GM19395 (cell line): ENCODE data around the gene NIT2.
A peak's percentile ranks its signal among the peaks of the same experiment; 100 is the strongest.
"Not testable (repeated sequence)": the region's sequence is repeated elsewhere in the genome, so short reads cannot be mapped to it uniquely, and the experiment has no call there.

ENCODE experiments used
- ATAC-seq: cut with Tn5 transposase; IDR thresholded peaks from one replicate; pipeline ENCODE4 v1.9.1; 2021; ENCODE audit warnings: mild to moderate bottlenecking, moderate library complexity; ENCODE audit not compliant: unreplicated experiment

The NIT2 gene, protein sequence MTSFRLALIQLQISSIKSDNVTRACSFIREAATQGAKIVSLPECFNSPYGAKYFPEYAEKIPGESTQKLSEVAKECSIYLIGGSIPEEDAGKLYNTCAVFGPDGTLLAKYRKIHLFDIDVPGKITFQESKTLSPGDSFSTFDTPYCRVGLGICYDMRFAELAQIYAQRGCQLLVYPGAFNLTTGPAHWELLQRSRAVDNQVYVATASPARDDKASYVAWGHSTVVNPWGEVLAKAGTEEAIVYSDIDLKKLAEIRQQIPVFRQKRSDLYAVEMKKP

GRCh38 chr3:100334488-100335351, at the start of gene NIT2:
TSS of gene NIT2 (plus strand) at chr3:100334757. CDS start at chr3:100334792, 35 bp downstream.
- ATAC-seq, result peak; percentile 96

DNA sequence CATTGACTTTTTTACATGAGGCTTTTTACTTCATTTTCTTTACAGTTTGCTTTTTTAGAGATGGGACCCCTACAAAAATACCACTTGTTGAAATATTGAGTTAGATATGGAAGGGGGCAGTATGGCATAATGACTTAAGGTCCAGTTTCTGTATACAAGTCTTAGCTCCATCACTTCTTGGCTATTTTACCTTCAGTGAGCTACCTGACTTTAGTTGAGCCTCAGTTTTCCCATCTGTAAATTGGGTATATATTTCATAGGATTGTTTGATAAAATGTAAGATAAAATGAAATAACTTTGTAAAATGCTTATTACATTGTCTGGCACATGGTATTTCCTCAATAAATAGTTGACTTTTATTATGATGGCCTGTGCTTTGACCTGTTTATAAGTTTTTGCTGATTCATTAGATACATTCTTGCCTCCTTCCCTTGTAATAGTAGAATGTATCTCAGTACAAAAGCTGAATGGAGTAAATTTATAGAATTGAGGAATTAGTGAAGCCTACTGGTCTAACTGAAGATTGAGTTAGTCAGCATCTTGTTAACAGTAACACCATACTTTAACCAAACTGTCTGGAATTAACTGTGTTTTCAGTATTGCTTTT, 46.2 kb upstream of the NIT2 start:
- no peak for ATAC-seq

DNA sequence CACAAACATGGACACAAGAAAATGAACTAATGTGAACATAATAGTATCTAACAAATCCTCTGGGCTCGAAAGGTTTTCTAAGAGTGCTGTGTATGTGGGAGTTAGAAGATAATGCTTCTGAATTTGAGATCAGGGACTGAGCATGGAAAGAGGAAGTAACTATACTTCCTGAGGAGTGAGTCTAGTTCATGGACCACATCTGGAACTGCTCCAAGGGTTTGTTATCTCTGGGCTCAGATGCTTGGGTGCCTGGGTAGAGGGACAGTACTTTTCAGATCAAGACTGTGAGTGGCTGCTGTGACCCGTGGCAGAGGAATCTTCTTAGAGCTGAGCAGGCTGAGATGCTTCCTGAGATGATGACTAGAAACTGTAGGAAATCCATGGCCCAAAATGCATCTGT, 45.2 kb upstream of the NIT2 start:
- no peak for ATAC-seq

- no peak for ATAC-seq
Observed at GRCh38 chr3:100295089-100295488, 39.5 kb upstream of the NIT2 start.

GRCh38 chr3:100297784-100298183, 36.8 kb upstream of the NIT2 start:
- no peak for ATAC-seq

GRCh38 chr3:100299016-100299415, 35.5 kb upstream of the NIT2 start:
- no peak for ATAC-seq

DNA sequence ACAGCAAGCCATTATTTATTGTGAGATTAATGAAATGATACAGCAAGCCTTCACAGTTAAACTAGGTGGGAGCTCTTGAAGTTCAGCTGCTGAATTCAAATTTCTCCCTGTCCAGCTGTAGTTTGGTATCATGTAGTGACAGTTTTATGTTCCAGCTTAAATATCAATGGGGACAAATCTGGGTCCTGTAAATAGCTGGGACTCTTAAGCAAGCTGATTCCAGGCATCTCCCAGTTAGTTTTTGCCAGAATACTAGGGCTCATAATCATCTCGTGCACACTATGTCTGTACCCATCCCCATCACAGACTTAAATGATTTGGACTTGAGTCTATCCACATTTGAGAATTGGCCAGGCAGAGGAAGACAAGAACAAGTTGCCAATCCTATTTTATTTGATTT, 27.9 kb upstream of the NIT2 start:
- no peak for ATAC-seq

DNA sequence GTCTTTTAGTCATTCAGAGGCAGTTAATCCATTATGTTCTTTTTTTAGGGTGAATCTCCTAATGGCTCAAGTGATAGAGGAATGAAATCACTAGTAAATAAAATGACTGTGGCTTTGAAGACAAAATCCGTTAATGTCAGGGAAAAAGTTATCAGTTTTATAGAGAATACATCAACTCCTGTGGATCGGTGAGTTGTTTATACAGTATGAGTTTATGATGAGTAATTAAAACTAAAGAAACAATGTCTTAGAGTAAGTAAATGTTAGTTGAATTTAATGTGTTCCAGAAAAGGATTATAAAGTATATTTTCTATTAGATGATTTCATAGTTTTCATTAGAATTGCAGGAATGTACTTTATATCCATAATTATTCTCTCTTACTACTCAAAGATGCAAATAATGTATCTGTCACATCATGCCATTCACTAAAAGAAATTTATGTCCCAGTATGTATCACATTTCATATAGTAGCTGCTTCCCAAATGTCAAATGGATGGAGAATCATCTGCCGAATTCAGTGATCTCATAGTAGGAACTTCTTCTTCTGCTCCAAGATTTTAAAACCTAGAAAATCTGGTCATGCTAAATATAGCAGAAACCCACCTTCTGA, 24.1 kb upstream of the NIT2 start:
- ATAC-seq, result no peak

DNA sequence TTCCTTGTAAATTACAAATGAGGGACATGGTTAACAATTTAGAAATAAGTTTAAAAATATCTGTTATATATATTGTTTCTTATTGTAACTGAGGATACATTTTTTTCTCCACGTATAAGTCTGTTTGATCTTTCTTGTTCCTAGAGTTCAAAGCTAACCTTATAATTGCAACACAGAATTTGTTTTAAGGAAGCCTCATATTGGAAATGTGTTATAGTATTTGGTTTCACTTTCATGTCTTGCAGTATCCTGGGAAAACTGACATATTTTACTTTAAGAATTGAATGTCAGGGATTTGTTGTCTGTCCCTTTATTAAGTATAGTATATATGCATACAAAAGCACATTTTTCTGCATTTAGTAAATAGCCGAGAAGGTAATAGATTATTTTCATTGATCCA, 23.5 kb upstream of the NIT2 start:
- no peak for ATAC-seq

GRCh38 chr3:100316641-100317069, 17.9 kb upstream of the NIT2 start:
- peak; percentile 64 for ATAC-seq

DNA sequence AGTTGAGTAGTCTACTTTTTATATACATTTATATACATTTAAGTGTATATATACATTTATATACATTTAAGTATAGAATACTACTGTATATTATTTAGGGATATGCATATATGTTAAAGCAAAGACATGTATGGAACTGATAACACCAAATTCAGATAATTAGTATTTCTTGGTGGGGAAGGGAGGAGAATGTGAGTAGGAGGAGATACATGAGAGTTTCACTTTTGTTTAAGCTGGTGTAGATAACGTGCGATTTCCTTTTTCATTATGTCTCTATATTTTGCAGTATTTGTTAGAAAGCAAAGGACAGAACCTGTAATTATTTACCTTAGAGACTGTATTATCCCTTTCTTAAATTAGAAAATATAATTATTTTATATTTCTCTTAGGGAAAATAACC, 16.6 kb upstream of the NIT2 start:
- peak; percentile 60 for ATAC-seq

- no peak for ATAC-seq
Observed at GRCh38 chr3:100319951-100320350, 14.6 kb upstream of the NIT2 start.

- ATAC-seq, result no peak
Observed at GRCh38 chr3:100324044-100324443, 10.5 kb upstream of the NIT2 start.

GRCh38 chr3:100325827-100326226, 8.7 kb upstream of the NIT2 start:
- ATAC-seq, result no peak

GRCh38 chr3:100327377-100327776, 7.2 kb upstream of the NIT2 start:
- ATAC-seq, result not testable (repeated sequence)

DNA sequence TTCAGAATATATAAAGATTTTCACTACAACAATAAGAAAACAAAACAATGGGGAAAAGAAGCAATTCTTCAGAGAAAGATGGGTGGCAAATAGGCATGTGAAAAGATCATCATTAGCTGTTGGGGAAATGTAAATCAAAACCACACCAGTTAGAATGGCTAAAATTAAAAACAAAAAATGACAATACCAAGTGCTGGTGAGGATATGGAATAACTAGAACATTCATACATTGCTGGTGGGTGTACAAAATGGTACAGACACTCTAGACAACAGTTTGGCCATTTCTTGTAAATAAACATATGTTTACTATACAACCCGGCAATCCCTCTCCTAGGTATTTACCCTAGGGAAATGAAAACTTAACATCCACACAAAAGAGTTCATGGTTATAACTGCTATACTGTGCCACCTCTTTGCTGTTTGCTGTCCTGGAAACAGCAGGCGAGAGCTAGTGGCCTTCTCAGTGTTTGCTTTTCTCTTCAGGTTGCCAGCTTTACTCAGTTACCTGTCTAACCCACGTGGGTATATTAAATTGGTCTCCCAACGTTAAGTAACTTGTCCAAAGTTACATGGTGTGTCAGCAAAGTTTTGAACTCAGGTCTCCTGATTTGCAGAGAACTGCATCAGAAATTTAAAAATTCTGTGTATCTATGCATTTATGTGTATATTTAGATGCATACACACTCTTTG, 4.6 kb upstream of the NIT2 start:
- no peak for ATAC-seq

DNA sequence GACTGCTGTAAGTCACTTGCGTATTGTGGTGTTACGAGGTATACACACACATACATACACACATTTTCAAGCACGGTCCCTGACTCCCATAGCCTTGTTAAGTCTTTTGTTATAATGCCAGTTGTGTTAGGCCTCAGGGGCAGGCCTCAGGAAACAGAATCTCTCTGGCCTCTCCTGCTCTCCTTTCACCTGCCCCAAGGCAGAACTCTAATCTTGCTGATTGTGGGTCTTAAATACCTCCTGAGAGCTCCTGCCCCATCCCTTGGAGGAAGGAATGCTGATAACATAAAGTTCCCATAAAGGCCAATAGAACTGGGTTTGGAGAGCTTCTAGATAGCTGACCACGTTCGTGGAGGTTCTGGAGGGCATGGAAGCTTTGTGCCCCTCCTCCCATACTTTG, 3.9 kb upstream of the NIT2 start:
- no peak for ATAC-seq

- no peak for ATAC-seq
Observed at GRCh38 chr3:100331660-100332059, 2.9 kb upstream of the NIT2 start.

DNA sequence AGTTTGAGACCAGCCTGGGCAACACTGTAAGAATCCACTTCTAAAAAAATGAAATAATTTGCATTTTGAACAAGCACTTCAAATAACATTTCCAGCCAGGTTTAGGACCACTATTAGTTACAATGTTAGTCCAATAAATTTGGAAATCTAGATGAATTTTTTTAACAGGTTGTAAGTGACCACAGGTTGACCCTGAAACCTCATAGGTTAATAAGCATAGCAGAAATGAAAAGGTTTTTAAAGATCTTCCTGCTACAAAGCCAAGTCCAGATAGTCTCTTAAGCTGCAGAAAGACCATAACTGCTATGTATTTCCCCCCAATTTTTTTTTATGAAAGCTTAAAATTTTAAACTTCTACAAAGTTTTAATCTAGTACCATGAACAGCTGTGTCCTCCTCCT, 1.5 kb upstream of the NIT2 start:
- ATAC-seq, result no peak

DNA sequence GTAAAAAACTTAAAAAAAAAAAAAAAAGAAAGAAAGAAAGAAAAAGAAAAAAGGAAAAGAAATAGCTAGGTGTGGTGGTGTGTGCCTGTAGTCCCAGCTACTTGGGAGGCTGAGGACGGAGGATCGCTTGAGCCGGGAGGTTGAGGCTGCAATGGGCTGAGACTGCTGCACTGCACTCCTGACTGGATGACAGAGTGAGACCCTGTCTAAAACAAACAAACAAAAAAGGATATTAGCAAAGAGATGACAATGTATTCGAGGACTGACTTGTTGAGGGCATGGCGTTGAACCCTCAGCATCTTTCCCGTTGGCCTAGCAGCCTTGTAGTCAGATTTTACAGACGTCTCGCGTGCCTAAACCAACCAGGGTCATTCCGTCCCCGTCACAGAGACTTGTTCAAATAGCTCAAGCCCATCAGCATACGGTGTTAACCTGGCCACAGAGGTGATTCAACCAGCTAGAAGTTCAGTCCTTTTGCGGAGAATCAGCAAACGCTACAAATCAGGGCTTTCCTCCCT, 528 bp upstream of the NIT2 start:
- peak; percentile 45 for ATAC-seq

GRCh38 chr3:100335434-100335833, 877 bp downstream of the NIT2 start:
- peak; percentile 47 for ATAC-seq
